GM19193 (cell line): ENCODE data around the gene NCR1.

Experiments used
- POLR2A ChIP-seq: IDR thresholded peaks from 4 replicates; pipeline ENCODE4 v1.6.1; 2011; ENCODE audit not compliant: insufficient read depth, insufficient read length; ENCODE audit errors: extremely low read depth

Gene NCR1

GRCh38 chr19:54905803-54906511, at the start of gene NCR1:
Gene NCR1, plus strand, starts transcription at chr19:54906148. Its CDS starts 40 bp downstream, at chr19:54906188.
- TF ChIP-seq POLR2A, result no peak

GRCh38 chr19:54871696-54872095, 34.3 kb upstream of the NCR1 start:
- TF ChIP-seq POLR2A, result no peak

GRCh38 chr19:54873990-54874389, 32.0 kb upstream of the NCR1 start, which contains the start of gene FCAR:
Gene FCAR, plus strand, starts transcription at chr19:54874235. Its CDS starts 55 bp downstream, at chr19:54874290.
- TF ChIP-seq POLR2A, result no peak

GRCh38 chr19:54875506-54875905, 30.4 kb upstream of the NCR1 start:
- TF ChIP-seq POLR2A, result no peak

- no peak for TF ChIP-seq POLR2A
Observed at GRCh38 chr19:54877471-54877870, 28.5 kb upstream of the NCR1 start.

GRCh38 chr19:54881884-54882283, 24.1 kb upstream of the NCR1 start:
- TF ChIP-seq POLR2A, result no peak

GRCh38 chr19:54882758-54883157, 23.2 kb upstream of the NCR1 start:
- no peak for TF ChIP-seq POLR2A

- TF ChIP-seq POLR2A, result no peak
Observed at GRCh38 chr19:54883228-54883627, 22.7 kb upstream of the NCR1 start.

- TF ChIP-seq POLR2A, result no peak
Observed at GRCh38 chr19:54888239-54888638, 17.7 kb upstream of the NCR1 start.

- TF ChIP-seq POLR2A, result no peak
Observed at GRCh38 chr19:54889566-54889965, 16.4 kb upstream of the NCR1 start.

- TF ChIP-seq POLR2A, result no peak
Observed at GRCh38 chr19:54893406-54893805, 12.5 kb upstream of the NCR1 start.

GRCh38 chr19:54896036-54896435, 9.9 kb upstream of the NCR1 start:
- no peak for TF ChIP-seq POLR2A

GRCh38 chr19:54902061-54902460, 3.9 kb upstream of the NCR1 start:
- TF ChIP-seq POLR2A, result no peak

- no peak for TF ChIP-seq POLR2A
Observed at GRCh38 chr19:54903303-54903702, 2.6 kb upstream of the NCR1 start.

GRCh38 chr19:54905421-54905802, 536 bp upstream of the NCR1 start:
- TF ChIP-seq POLR2A, result no peak

- TF ChIP-seq POLR2A, result no peak
Observed at GRCh38 chr19:54906819-54907218, 871 bp downstream of the NCR1 start.

GRCh38 chr19:54916822-54917221, 10.9 kb downstream of the NCR1 start:
- no peak for TF ChIP-seq POLR2A
